Sigmoid colon (tissue), 7 donors: ENCODE measurements around the gene CNOT11. TPM values are rescaled to one million over a fixed set of nuclear protein-coding genes. Genes with fewer than 3 reads are reported as not detected.

ENCODE experiments used
- DNase-seq: peaks from one replicate; pipeline ENCODE4 v3.0.0-alpha.2; 2019
- H3K27ac ChIP-seq, 4 donors: fragments of 200-600 bp; sonication (generic); one replicate each; pipeline ENCODE4 v1.5.1; 2016 to 2019; ENCODE audit warnings: mild to moderate bottlenecking in 1 of 4
- H3K27me3 ChIP-seq, 3 donors: fragments of 200-600 bp; sonication (generic); one replicate each; pipeline ENCODE4 v1.5.1; 2019; ENCODE audit warnings: mild to moderate bottlenecking in 1 of 3
- H3K36me3 ChIP-seq, 4 donors: fragments of 200-600 bp; sonication (generic); one replicate each; pipeline ENCODE4 v1.5.1; 2016 to 2019
- H3K4me1 ChIP-seq, 4 donors: fragments of 200-600 bp; sonication (generic); one replicate each; pipeline ENCODE4 v1.5.1; 2017 to 2019
- H3K4me3 ChIP-seq, 4 donors: fragments of 200-600 bp; sonication (generic); one replicate each; pipeline ENCODE4 v1.5.1; 2017 to 2019; ENCODE audit warnings: mild to moderate bottlenecking in 2 of 4, moderate library complexity in 1 of 4
- H3K9me3 ChIP-seq, 4 donors: fragments of 200-600 bp in 3 of 4; sonication (generic) in 3 of 4; one replicate each; pipeline versions ENCODE4 v1.5.1 to v1.6.1; 2013 to 2019
- EP300 ChIP-seq, 4 donors: sonication (generic); formaldehyde crosslinking; IDR thresholded peaks; one replicate each; pipeline ENCODE4 v1.6.1; 2017; ENCODE audit warnings: antibody characterized with exemption in 4 of 4
- POLR2A ChIP-seq, 2 donors: fragments of 450-650 bp; IDR thresholded peaks; one replicate each; pipeline ENCODE4 v1.6.1; 2016; ENCODE audit warnings: antibody characterized with exemption in 2 of 2, mild to moderate bottlenecking in 2 of 2, moderate library complexity in 2 of 2
- POLR2AphosphoS5 ChIP-seq, 4 donors: sonication (generic); formaldehyde crosslinking; IDR thresholded peaks; one replicate each; pipeline ENCODE4 v1.6.1; 2017; ENCODE audit warnings: antibody characterized with exemption in 4 of 4
- WGBS, 2 donors: extraction: QIAGEN DNeasy Blood & Tissue Kit; methylation state at CpG; one replicate each; pipeline ENCODE4 v1.1.7; 2013; 5-methylcytosine and 5-hydroxymethylcytosine counted together
- intact Hi-C: fragments of 100-400 bp; cut with DNase I; formaldehyde crosslinking; loops from one replicate; pipeline ENCODE4 v1.15.1; 2023
- polyA plus RNA-seq, 3 donors: library from polyadenylated mRNA; stranded (reverse); fragments of 200-250 nt; gene quantifications; one replicate each; pipeline ENCODE4 v1.2.3, GENCODE V29; 2013
- total RNA-seq, 4 donors: library from RNA; depleted of rRNA; stranded (reverse); fragments of >200 nt; gene quantifications; one replicate each; pipeline ENCODE4 v1.1.0, GENCODE V29; 2016
- TF ChIP-seq, protein P1 (sequence below), 4 experiments: fragments of 450-650 bp in 3 of 4; fragments of 200-600 bp in 1 of 4; IDR thresholded peaks; one replicate each; pipeline ENCODE4 v1.5.1; 2016 to 2019; ENCODE audit warnings: antibody characterized with exemption in 4 of 4, mild to moderate bottlenecking in 3 of 4, moderate library complexity in 2 of 4
- donor health status: healthy with polysubstance abuse.
- donor health status: Bipolar disorder and iron deficiency.
- donor health status: healthy.

CNOT11 gene
- total and polyA plus RNA-seq, 7 donors, result 21.4 to 33.7 (median 22.8) TPM

DNA sequence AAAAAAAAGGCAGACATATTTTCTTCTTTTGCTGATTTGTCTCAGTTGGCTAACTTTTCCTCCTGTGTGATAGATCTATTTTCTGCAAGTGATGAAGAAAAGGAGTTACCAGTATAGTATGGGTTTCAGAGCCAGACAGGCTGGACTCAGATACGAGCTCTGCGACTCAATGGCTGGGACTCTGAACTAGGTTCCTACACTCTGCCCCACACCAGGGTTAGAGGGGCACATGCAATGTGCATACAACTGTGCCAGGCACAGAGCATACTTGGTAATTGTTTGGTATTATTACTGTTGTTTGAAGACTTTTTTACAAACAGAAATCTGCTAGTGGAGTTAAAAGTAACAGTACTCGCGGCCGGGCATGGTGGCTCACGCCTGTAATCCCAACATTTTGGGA lies 34.0 kb downstream of the CNOT11 start:
- no peak overlapping the region for H3K4me3 ChIP-seq
- WGBS, 2 donors, result 95 to 96% methylated on average over 6 of the region's 6 CpGs
- H3K27me3 ChIP-seq, result no peaks in the 10 kb centered on the region
- H3K9me3 ChIP-seq, result no peaks in the 10 kb centered on the region
- TF ChIP-seq, protein P1, sequence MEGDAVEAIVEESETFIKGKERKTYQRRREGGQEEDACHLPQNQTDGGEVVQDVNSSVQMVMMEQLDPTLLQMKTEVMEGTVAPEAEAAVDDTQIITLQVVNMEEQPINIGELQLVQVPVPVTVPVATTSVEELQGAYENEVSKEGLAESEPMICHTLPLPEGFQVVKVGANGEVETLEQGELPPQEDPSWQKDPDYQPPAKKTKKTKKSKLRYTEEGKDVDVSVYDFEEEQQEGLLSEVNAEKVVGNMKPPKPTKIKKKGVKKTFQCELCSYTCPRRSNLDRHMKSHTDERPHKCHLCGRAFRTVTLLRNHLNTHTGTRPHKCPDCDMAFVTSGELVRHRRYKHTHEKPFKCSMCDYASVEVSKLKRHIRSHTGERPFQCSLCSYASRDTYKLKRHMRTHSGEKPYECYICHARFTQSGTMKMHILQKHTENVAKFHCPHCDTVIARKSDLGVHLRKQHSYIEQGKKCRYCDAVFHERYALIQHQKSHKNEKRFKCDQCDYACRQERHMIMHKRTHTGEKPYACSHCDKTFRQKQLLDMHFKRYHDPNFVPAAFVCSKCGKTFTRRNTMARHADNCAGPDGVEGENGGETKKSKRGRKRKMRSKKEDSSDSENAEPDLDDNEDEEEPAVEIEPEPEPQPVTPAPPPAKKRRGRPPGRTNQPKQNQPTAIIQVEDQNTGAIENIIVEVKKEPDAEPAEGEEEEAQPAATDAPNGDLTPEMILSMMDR (IDR thresholded peaks at IDR 0.05), result no peak
- no peak for TF ChIP-seq POLR2A (IDR thresholded peaks at IDR 0.05)
- no peak for TF ChIP-seq POLR2AphosphoS5 (IDR thresholded peaks at IDR 0.05)
- no peak for TF ChIP-seq EP300 (IDR thresholded peaks at IDR 0.05)
- H3K4me1 ChIP-seq, result no peaks in the 10 kb centered on the region
- DNase-seq, result no peak
- H3K36me3 ChIP-seq, result peaks cover 12 to 84% (median 47%) of the 10 kb centered on the region in 4 donors
- intact Hi-C loops, result no loop called here
- H3K27ac ChIP-seq, result no peak overlapping the region

DNA sequence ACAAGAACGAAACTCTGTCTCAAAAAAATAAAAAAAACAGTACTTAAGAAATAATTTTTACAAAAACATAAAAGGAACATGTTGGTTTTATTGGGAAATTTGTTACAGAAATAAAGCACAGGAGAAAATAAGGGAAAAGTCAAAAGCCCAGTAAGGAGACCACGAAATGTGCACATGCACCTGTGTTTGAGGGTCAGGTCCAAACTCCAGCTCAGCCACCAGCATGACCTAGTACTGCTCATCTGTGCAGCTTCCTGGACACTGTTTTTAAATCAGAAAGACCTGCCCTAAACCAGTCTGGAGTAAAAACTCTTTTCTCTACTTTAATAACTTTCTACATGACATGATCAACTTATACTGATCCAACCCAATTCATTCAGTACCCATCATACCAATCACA lies 34.6 kb downstream of the CNOT11 start:
- TF ChIP-seq POLR2AphosphoS5 (IDR thresholded peaks at IDR 0.05), result no peak
- no peak for TF ChIP-seq POLR2A (IDR thresholded peaks at IDR 0.05)
- TF ChIP-seq EP300 (IDR thresholded peaks at IDR 0.05), result no peak
- TF ChIP-seq, protein P1 (IDR thresholded peaks at IDR 0.05), result no peak
- no peak for DNase-seq
- intact Hi-C loops, result no loop called here
- Histone ChIP-seq H3K36me3 (peaks cover 12 to 84% (median 42%) of the 10 kb centered on the region in 4 donors), H3K4me1 (no peaks in the 10 kb centered on the region), H3K27me3 (no peaks in the 10 kb centered on the region), H3K4me3 (no peak overlapping the region), H3K9me3 (no peaks in the 10 kb centered on the region), H3K27ac (no peak overlapping the region)
- 95% methylated on average over 2 of the region's 2 CpGs for WGBS, 2 donors

DNA sequence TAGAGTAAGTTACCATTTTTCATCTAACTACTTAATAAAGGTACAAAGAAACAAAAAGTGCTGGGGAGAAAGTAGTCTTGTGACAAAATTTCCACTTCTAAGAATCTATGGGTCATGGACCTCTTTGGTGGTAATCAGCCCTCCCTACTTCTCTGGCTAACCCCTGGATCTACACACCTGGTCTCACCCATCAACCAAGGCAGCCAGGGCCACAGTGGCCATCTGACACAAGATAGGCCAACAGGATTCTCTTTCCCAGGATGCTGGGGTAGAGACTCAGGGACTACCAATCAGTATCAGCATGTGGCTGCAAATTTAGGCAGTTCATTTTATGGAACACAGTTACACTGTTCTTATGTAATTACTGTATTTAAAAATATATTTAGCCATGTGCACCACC lies 38.0 kb downstream of the CNOT11 start:
- peaks cover 0 to 5% (median under 1%) of the 10 kb centered on the region in 4 donors for H3K4me1 ChIP-seq
- no peaks in the 10 kb centered on the region for H3K27me3 ChIP-seq
- H3K36me3 ChIP-seq, result peaks cover 6 to 78% (median 22%) of the 10 kb centered on the region in 4 donors
- no peak overlapping the region for H3K4me3 ChIP-seq
- H3K9me3 ChIP-seq, result no peaks in the 10 kb centered on the region
- no peak overlapping the region for H3K27ac ChIP-seq
- DNase-seq, result no peak
- intact Hi-C loops, result no loop called here
- TF ChIP-seq POLR2AphosphoS5 (IDR thresholded peaks at IDR 0.05), result no peak
- TF ChIP-seq POLR2A (IDR thresholded peaks at IDR 0.05), result no peak
- no peak for TF ChIP-seq EP300 (IDR thresholded peaks at IDR 0.05)
- TF ChIP-seq, protein P1 (IDR thresholded peaks at IDR 0.05), result no peak

- Histone ChIP-seq H3K36me3 (peaks cover under 1 to 66% (median 13%) of the 10 kb centered on the region in 4 donors), H3K27ac (no peak overlapping the region), H3K27me3 (no peaks in the 10 kb centered on the region), H3K4me3 (no peak overlapping the region), H3K9me3 (no peaks in the 10 kb centered on the region), H3K4me1 (peaks cover 0 to 10% (median 3%) of the 10 kb centered on the region in 4 donors)
- intact Hi-C loops, result no loop called here
- no peak for DNase-seq
- TF ChIP-seq EP300 (IDR thresholded peaks at IDR 0.05), result no peak
- no peak for TF ChIP-seq POLR2AphosphoS5 (IDR thresholded peaks at IDR 0.05)
- TF ChIP-seq, protein P1 (IDR thresholded peaks at IDR 0.05), result no peak
- no peak for TF ChIP-seq POLR2A (IDR thresholded peaks at IDR 0.05)
- WGBS, 2 donors, result 93 to 96% methylated on average over 3 of the region's 3 CpGs
Measured at GRCh38 chr2:101291973-101292372, 39.3 kb downstream of the CNOT11 start.

DNA sequence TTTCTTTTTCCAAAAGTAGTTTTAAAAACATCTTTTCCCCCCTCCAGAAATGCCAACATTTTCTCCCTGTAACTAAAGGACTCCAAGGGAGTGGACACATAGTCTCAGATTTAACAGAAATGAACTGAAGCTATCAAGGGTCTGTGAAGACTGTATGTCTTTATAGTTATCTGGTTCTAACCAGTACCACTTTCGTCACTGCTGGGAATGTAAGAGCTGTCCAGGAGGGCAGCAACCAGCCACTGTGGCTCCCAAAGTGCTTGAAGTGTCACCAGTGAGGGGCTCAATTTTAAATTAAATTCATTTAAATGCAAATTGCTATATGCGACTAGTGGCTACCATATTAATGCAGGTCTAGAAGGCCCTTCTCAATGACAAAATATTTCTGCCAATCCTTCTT lies 40.9 kb downstream of the CNOT11 start:
- no peak for TF ChIP-seq EP300 (IDR thresholded peaks at IDR 0.05)
- TF ChIP-seq, protein P1 (IDR thresholded peaks at IDR 0.05), result no peak
- TF ChIP-seq POLR2A (IDR thresholded peaks at IDR 0.05), result no peak
- no peak for TF ChIP-seq POLR2AphosphoS5 (IDR thresholded peaks at IDR 0.05)
- intact Hi-C loops, result no loop called here
- Histone ChIP-seq H3K27ac (no peak overlapping the region), H3K36me3 (peaks cover 0 to 50% (median 0%) of the 10 kb centered on the region in 4 donors), H3K9me3 (no peaks in the 10 kb centered on the region), H3K4me1 (peaks cover 0 to 17% (median 8%) of the 10 kb centered on the region in 4 donors), H3K4me3 (no peak overlapping the region), H3K27me3 (no peaks in the 10 kb centered on the region)
- DNase-seq, result no peak
- 94 to 95% methylated on average over 2 of the region's 2 CpGs for WGBS, 2 donors
